Heart left ventricle (tissue), 13 donors: ENCODE measurements around the gene SYCN.
"Not testable (repeated sequence)": the region's sequence is repeated elsewhere in the genome, so short reads cannot be mapped to it uniquely, and the experiment has no call there.

Experiments
- CTCF ChIP-seq, 12 donors: fragments of 200-600 bp; sonication (generic) in 4 of 12; IDR thresholded peaks; one replicate each; pipeline versions ENCODE4 v1.5.0 to v1.8.0; 2018 to 2022; ENCODE audit warnings: antibody characterized with exemption in 12 of 12, mild to moderate bottlenecking in 5 of 12
- POLR2A ChIP-seq, 2 donors: fragments of 450-650 bp; IDR thresholded peaks; one replicate each; pipeline ENCODE4 v1.6.1; 2017; ENCODE audit warnings: antibody characterized with exemption in 2 of 2, mild to moderate bottlenecking in 2 of 2, moderate library complexity in 2 of 2
- donor health status: ischemic (EF 13 %, LVEDD 7.1; RV severe dilation, severe dysfunction).
- donor health status: DM: no; HTN: yes; CAD: no.
- donor health status: DM: no; HTN: no; CAD: no.
- donor health status: ischemic (EF 25% LVEDD 6.9; RV normal size, moderate dysfunction).
- donor health status: ischemic (EF 25% LVEDD 5.7; RV mildly dilated, moderate dysfunction).
- donor health status: ischemic (EF 35%, LVEDD 5.7; RV mildly dilated, moderate dysfunction).
- donor health status: nonischemic (EF 11% LVEDD 7.7; RV severe dilation, severe dysfunction).
- donor health status: DM: yes; HTN: yes; CAD: no.
- donor health status: PGD.
- donor health status: ischemic (EF 29% LVEDD 5.4; RV normal size, mild dysfunction).
- donor health status: nonischemic (EF 23%, LVEDD 6.1; RV moderate dilation, normal function).

- TF ChIP-seq CTCF, POLR2A (IDR thresholded peaks at IDR 0.05): not testable (repeated sequence)
Measured at GRCh38 chr19:39244410-39245100, 40.5 kb upstream of the SYCN start, which contains the start of gene IFNL3.
